Uterus (tissue), 4 donors: Measurements from ENCODE around the gene LDB3. TPM values are rescaled to one million over a fixed set of nuclear protein-coding genes. Genes with fewer than 3 reads are reported as not detected.

Source experiments
- DNase-seq, 2 donors: peaks; one replicate each; pipeline ENCODE4 v3.0.0-alpha.2; 2019 to 2020
- H3K27ac ChIP-seq, 2 donors: fragments of 200-600 bp; sonication (generic); 1 replicate in 1 of 2; 2 replicates in 1 of 2; pipeline ENCODE4 v1.5.1; 2016 to 2018
- H3K27me3 ChIP-seq, 2 donors: fragments of 200-600 bp; sonication (generic); one replicate each; pipeline ENCODE4 v1.5.1; 2018 to 2019; ENCODE audit warnings: control low read depth in 1 of 2
- H3K36me3 ChIP-seq, 2 donors: fragments of 200-600 bp; sonication (generic); one replicate each; pipeline ENCODE4 v1.5.1; 2019; ENCODE audit warnings: control low read depth in 1 of 2
- H3K4me1 ChIP-seq, 2 donors: fragments of 200-600 bp; sonication (generic); one replicate each; pipeline ENCODE4 v1.5.1; 2018 to 2019; ENCODE audit warnings: control low read depth in 1 of 2
- H3K4me3 ChIP-seq, 2 donors: fragments of 200-600 bp; sonication (generic); 1 replicate in 1 of 2; 2 replicates in 1 of 2; pipeline ENCODE4 v1.5.1; 2018 to 2019; ENCODE audit warnings: mild to moderate bottlenecking in 1 of 2
- H3K9me3 ChIP-seq, 2 donors: fragments of 200-600 bp; sonication (generic); one replicate each; pipeline ENCODE4 v1.5.1; 2019; ENCODE audit warnings: control low read depth in 1 of 2
- POLR2A ChIP-seq, 2 donors: fragments of 450-650 bp; IDR thresholded peaks; one replicate each; pipeline ENCODE4 v1.6.1; 2016; ENCODE audit warnings: antibody characterized with exemption in 2 of 2, mild to moderate bottlenecking in 1 of 2, moderate library complexity in 1 of 2
- intact Hi-C: fragments of 100-400 bp; cut with DNase I; formaldehyde crosslinking; loops from one replicate; pipeline ENCODE4 v1.15.1; 2023; ENCODE audit warnings: low total_unique reads
- total RNA-seq, 4 donors: library from RNA; depleted of rRNA in 3 of 4; stranded (reverse); fragments of >200 nt in 3 of 4; gene quantifications; one replicate each; pipeline versions ENCODE4 v1.1.0 to v1.2.4, GENCODE V29; 2014 to 2023
- TF ChIP-seq, protein P1 (sequence below), 4 experiments: fragments of 200-600 bp in 2 of 4; fragments of 450-650 bp in 2 of 4; sonication (generic) in 2 of 4; IDR thresholded peaks; one replicate each; pipeline ENCODE4 v1.5.1; 2016 to 2019; ENCODE audit warnings: antibody characterized with exemption in 4 of 4, mild to moderate bottlenecking in 2 of 4, moderate library complexity in 1 of 4
- donor health status: DM: yes; HTN: yes; CAD: no.

Gene LDB3
- total RNA-seq, 4 donors from 2014 or later, result 0.97 to 33.4 (median 4.2) TPM

DNA sequence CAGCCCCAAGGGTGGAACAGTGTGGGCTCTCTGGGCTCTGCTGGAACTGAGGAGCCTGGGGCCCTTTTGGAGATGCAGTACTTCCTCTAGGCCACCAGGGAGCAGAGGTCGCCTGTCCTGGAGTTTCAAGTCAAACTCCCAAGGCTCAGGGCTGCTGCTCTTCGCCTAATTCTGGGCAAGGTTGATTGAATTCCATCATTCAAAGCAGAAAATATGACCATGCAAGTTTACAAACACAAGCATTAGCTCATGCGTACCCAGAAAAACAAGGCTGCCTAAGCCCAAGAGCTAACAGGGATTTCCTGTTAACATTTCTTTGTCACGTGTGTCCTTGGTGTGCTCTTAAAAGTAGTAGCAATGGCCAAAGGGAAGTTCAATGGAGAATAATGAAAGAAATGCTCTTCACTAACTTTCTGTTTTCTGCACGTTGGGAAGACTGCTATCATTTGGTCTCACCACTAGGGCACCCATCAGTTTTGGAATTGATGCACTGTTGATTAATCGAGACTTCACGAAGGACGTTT lies 20.1 kb downstream of the LDB3 start:
- Histone ChIP-seq H3K4me3 (no peak overlapping the region), H3K9me3 (no peaks in the 10 kb centered on the region), H3K27ac (no peak overlapping the region), H3K4me1 (peaks cover 0 to 4% of the 10 kb centered on the region in 2 donors), H3K27me3 (no peaks in the 10 kb centered on the region), H3K36me3 (no peaks in the 10 kb centered on the region)
- intact Hi-C loops, result no loop called here
- TF ChIP-seq, protein P1, sequence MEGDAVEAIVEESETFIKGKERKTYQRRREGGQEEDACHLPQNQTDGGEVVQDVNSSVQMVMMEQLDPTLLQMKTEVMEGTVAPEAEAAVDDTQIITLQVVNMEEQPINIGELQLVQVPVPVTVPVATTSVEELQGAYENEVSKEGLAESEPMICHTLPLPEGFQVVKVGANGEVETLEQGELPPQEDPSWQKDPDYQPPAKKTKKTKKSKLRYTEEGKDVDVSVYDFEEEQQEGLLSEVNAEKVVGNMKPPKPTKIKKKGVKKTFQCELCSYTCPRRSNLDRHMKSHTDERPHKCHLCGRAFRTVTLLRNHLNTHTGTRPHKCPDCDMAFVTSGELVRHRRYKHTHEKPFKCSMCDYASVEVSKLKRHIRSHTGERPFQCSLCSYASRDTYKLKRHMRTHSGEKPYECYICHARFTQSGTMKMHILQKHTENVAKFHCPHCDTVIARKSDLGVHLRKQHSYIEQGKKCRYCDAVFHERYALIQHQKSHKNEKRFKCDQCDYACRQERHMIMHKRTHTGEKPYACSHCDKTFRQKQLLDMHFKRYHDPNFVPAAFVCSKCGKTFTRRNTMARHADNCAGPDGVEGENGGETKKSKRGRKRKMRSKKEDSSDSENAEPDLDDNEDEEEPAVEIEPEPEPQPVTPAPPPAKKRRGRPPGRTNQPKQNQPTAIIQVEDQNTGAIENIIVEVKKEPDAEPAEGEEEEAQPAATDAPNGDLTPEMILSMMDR (IDR thresholded peaks at IDR 0.05), result peak; percentile 64 to 80 (median 76)
- no peak for TF ChIP-seq POLR2A (IDR thresholded peaks at IDR 0.05)
- peak; percentile 50 to 57 for DNase-seq

DNA sequence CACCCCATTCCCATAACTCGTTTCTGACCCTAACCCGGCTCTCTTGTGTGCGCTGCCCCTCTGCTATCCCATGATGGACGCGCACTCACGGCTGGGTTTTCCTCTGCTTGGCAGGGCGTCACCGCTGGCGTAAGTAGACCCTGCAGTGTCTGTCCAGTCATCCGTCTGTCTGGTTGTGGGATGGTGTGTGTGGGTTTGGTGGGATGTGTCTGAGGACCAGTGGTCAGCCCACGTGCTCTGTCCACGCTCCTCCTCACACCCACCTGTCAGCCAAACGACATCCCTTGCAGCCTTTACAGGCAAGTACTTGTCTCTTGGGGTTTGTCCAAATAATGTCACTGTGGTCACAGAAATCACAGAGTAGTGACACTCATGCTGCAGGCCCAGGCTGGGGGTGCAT lies 20.8 kb downstream of the LDB3 start:
- intact Hi-C loops, result no loop called here

DNA sequence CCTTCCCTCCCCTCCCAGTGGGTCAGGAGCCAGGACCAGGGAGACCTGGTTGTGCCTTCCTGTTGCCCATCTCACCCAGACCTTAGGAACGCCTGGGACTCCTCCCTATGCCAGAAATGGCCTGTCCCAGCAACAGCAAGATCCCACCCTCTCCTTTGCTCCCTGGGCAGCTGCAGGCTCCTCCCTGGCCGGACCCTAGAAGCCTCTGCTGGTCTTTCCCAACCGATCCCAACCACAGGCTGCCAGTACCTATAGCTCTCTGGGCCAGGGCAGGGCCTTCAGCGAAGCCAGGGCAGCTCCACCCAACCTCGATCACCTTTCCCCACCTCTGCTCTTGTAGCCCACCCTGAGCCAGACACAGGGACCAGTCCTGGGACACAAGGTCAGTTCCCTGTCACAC lies 21.9 kb downstream of the LDB3 start:
- H3K27ac ChIP-seq, result no peak overlapping the region
- H3K36me3 ChIP-seq, result no peaks in the 10 kb centered on the region
- TF ChIP-seq POLR2A (IDR thresholded peaks at IDR 0.05), result no peak
- TF ChIP-seq, protein P1 (IDR thresholded peaks at IDR 0.05), result no peak
- no peaks in the 10 kb centered on the region for H3K27me3 ChIP-seq
- intact Hi-C loops, result no loop called here
- H3K4me1 ChIP-seq, result peaks cover 0 to 7% of the 10 kb centered on the region in 2 donors
- DNase-seq, result no peak
- H3K9me3 ChIP-seq, result no peaks in the 10 kb centered on the region
- no peak overlapping the region for H3K4me3 ChIP-seq

More for the DNA sequence above, 20.8 kb downstream of the LDB3 start:
- H3K9me3 ChIP-seq, result no peaks in the 10 kb centered on the region
- TF ChIP-seq, protein P1 (IDR thresholded peaks at IDR 0.05), result no peak
- no peak for TF ChIP-seq POLR2A (IDR thresholded peaks at IDR 0.05)
- no peak overlapping the region for H3K27ac ChIP-seq
- peaks cover 0 to 7% of the 10 kb centered on the region in 2 donors for H3K4me1 ChIP-seq
- no peak for DNase-seq
- H3K27me3 ChIP-seq, result no peaks in the 10 kb centered on the region
- no peaks in the 10 kb centered on the region for H3K36me3 ChIP-seq
- no peak overlapping the region for H3K4me3 ChIP-seq

DNA sequence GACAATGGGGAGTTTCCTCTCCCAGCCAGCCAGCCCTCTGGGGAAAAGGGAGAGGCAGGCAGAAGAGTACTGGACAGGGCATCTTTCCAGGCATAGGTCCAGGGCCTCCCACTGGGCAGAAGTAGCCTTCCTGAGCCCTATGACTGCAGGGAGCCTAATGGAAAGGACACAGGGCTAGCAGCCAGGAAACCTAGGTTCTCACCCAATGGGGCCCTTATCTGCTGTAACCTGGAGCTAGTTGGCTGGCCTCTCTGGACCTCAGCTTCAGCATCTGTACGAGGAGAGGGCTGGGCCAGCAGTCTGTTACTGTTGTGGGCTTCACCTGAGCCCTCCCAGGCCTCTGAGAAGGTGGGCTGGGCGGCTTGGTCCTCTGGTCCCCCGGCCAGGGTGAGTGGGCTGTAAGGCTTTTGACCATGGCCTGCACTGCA lies 22.4 kb downstream of the LDB3 start:
- H3K27me3 ChIP-seq, result no peaks in the 10 kb centered on the region
- no peaks in the 10 kb centered on the region for H3K9me3 ChIP-seq
- H3K27ac ChIP-seq, result no peak overlapping the region
- H3K36me3 ChIP-seq, result no peaks in the 10 kb centered on the region
- peaks cover 0 to 7% of the 10 kb centered on the region in 2 donors for H3K4me1 ChIP-seq
- intact Hi-C loops, result no loop called here
- DNase-seq, result no peak
- no peak overlapping the region for H3K4me3 ChIP-seq
- TF ChIP-seq, protein P1 (IDR thresholded peaks at IDR 0.05), result no peak
- TF ChIP-seq POLR2A (IDR thresholded peaks at IDR 0.05), result no peak

DNA sequence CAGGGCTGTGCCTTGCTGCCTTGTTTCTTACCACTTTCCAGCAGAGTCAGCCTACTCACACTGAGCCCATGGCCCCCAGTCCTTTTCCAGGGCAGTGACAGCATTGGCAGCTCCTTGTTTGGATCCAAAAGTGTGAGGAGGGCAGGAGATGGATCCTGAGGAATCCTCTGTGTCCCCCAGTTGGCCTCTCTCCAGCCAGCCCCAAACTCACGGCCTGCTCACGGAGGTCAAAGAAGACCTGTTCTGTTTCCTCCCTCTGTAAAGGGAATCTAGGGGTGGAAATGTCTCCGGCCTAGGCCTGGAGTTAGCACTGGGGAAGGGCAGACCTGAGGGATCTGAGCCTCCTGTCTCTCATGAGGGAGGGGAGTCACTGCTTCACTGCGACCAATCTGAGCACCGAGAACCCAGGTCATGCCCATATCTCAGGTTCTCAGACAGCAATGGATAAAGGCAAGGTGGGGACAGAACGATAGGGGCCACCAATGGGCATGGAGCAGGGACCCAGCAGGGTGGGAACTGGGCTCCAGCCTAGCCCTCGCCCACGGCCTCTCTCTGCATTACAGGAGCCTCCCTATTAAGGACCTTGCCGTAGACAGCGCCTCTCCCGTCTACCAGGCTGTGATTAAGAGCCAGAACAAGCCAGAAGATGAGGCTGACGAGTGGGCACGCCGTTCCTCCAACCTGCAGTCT lies 23.2 kb downstream of the LDB3 start:
- no peak for DNase-seq
- Histone ChIP-seq H3K9me3 (no peaks in the 10 kb centered on the region), H3K4me3 (no peak overlapping the region), H3K36me3 (no peaks in the 10 kb centered on the region), H3K27ac (no peak overlapping the region), H3K4me1 (peaks cover 0 to 7% of the 10 kb centered on the region in 2 donors), H3K27me3 (no peaks in the 10 kb centered on the region)
- intact Hi-C loops, result no loop called here
- TF ChIP-seq, protein P1 (IDR thresholded peaks at IDR 0.05), result no peak
- TF ChIP-seq POLR2A (IDR thresholded peaks at IDR 0.05), result no peak
